ENCODE data around the gene UGDH. TPM values are rescaled to one million over a fixed set of nuclear protein-coding genes. Genes with fewer than 3 reads are reported as not detected.

Gene UGDH
- polyA plus RNA-seq, 2 of the 4 experiments (the other 2 are of a cell fraction), result 610 to 691 TPM

DNA sequence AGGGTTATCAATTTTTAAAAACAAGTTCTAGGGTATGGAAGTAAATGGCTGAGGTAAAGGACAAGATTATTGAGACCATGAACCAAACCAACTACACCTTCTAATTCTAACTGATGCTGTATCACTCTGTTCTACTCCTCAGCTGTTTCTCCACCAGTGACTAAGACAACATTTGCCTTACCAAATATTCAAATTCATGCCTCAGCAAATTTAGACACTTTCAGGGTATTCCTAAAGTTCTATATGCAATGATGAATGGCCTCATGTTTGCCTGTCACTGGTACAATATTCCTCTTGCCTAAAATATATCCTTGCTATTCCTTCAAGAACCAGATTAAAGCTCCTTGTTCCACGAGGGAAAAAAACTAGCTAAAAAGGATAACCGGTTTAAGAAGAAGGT lies 73.5 kb downstream of the UGDH start:
- FAIRE-seq, result no peak
- Histone ChIP-seq H3K9me3 (no peaks in the 10 kb centered on the region), H3K4me1 (peaks cover 43% of the 10 kb centered on the region), H3K4me2 (no peak overlapping the region), H3K27ac (no peak overlapping the region), H3K4me3 (no peak overlapping the region)
- POLR2A ChIA-PET, result no interaction called here
- DNase-seq (ENCODE audit: low read depth in 1 of 2, low spot score in 1 of 2), result no peak
- TF ChIP-seq MAFK (IDR thresholded peaks at IDR 0.05; ENCODE audit: partially characterized antibody) (peak; percentile 48), HOXB13 (CRISPR knock-in tag; IDR thresholded peaks at IDR 0.05; ENCODE audit: low read depth) (no peak)
- 84% methylated on average over 2 of the region's 2 CpGs for WGBS (ENCODE audit: missing lambda C conversion rate)
- ATAC-seq, result no peak
- CTCF ChIA-PET, result interaction anchor here (0.6 kb wide), 1 partner anchor 697 kb away, joined by 3 read pairs; no protein-coding TSS in a partner anchor

DNA sequence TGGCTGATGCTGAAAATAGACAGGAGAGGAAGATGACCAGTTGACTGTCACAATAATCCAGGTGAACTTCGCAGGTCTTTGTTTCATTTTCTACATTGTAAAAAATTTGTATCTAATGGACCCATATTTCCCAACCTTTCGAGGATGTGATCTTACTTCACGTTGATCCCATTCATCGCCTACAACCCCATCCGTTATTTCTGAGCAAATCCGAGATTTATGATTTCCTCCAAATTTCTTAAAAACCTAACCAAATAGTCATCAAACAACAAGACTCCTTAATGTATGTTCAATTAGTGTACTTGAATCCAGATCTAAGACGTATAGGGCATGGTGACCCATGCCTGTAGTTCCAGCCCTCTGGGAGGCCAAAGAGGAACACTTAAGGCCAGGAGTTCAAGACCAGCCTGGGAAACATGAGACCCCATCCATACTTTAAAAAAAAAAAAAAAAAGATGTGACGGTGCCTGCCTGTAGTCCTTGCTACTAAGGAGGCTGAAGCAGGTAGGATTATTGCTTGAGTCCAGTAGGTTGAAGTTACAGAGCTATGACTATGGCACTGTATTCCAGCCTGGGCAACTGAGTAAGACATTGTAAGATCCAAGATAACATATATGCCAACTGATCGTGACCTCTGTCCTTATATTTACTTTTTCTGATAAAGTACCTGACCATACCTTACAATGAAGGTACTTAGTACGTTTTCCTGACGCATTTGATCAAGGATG lies 74.2 kb downstream of the UGDH start:
- ChIA-PET POLR2A (interaction anchor here (0.6 kb wide), 1 partner anchor 23 kb away, joined by 5 read pairs; no protein-coding TSS in a partner anchor), CTCF (interaction anchor here (0.6 to 1.0 kb wide), 2 partner anchors 523 to 697 kb away, joined by 3 read pairs; no protein-coding TSS in a partner anchor)
- no peaks in the 10 kb centered on the region for H3K9me3 ChIP-seq
- TF ChIP-seq, protein P1, sequence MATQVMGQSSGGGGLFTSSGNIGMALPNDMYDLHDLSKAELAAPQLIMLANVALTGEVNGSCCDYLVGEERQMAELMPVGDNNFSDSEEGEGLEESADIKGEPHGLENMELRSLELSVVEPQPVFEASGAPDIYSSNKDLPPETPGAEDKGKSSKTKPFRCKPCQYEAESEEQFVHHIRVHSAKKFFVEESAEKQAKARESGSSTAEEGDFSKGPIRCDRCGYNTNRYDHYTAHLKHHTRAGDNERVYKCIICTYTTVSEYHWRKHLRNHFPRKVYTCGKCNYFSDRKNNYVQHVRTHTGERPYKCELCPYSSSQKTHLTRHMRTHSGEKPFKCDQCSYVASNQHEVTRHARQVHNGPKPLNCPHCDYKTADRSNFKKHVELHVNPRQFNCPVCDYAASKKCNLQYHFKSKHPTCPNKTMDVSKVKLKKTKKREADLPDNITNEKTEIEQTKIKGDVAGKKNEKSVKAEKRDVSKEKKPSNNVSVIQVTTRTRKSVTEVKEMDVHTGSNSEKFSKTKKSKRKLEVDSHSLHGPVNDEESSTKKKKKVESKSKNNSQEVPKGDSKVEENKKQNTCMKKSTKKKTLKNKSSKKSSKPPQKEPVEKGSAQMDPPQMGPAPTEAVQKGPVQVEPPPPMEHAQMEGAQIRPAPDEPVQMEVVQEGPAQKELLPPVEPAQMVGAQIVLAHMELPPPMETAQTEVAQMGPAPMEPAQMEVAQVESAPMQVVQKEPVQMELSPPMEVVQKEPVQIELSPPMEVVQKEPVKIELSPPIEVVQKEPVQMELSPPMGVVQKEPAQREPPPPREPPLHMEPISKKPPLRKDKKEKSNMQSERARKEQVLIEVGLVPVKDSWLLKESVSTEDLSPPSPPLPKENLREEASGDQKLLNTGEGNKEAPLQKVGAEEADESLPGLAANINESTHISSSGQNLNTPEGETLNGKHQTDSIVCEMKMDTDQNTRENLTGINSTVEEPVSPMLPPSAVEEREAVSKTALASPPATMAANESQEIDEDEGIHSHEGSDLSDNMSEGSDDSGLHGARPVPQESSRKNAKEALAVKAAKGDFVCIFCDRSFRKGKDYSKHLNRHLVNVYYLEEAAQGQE (IDR thresholded peaks at IDR 0.05), result no peak
- ATAC-seq (no peak), DNase-seq (ENCODE audit: low read depth in 1 of 2, low spot score in 1 of 2) (no peak), FAIRE-seq (no peak)
- no peak overlapping the region for H3K4me2 ChIP-seq
- H3K4me1 ChIP-seq, result peaks cover 43% of the 10 kb centered on the region
- WGBS (ENCODE audit: missing lambda C conversion rate), result 91% methylated on average over 11 of the region's 11 CpGs
- no peak overlapping the region for H3K4me3 ChIP-seq
- no peak overlapping the region for H3K27ac ChIP-seq

DNA sequence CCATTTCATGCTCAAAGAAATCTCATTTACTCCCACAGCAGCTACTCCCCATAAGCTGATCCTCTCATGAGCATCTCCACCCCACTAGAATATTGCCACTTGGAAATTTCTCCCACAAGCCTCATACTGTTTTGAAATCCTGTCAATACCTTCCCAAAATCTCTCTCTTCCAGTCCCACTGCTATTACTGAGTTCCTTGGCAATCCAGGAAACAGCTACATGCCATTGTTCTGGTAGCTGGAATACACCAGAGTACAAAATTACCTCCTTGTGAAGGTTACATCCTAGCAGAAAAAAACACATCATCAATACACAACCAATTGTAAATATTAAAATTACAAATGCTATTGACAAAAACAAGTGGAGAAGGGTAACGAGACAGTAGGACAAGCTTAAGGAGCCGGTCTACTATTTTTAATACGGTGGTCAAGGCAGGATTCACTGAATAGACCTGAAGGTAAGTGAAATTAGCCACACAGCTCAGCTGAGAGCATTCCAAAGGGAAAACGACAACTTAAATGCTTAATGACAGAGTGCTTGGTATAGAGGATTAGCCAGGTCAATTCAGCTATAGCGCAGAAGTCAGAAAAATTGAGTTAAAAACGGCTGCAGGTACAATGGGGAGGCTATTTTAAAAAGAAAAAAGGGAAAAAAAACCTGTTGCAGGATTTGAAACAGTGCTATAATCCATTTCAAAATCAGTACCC lies 74.9 kb downstream of the UGDH start:
- WGBS (ENCODE audit: missing lambda C conversion rate), result 85% methylated on average over 6 of the region's 6 CpGs
- CTCF ChIA-PET, result interaction anchor here (1.0 kb wide), 1 partner anchor 523 kb away, joined by 3 read pairs; no protein-coding TSS in a partner anchor
- ATAC-seq, result no peak
- Histone ChIP-seq H3K9me3 (no peaks in the 10 kb centered on the region), H3K4me1 (peaks cover 43% of the 10 kb centered on the region), H3K4me3 (no peak overlapping the region), H3K4me2 (no peak overlapping the region), H3K27ac (no peak overlapping the region)
- POLR2A ChIA-PET, result interaction anchor here (0.6 kb wide), 1 partner anchor 22 kb away, joined by 5 read pairs; no protein-coding TSS in a partner anchor
- TF ChIP-seq HDAC2 (IDR thresholded peaks at IDR 0.05) (no peak), POLR2A (IDR thresholded peaks at IDR 0.05; ENCODE audit: low read length) (no peak), PHF8 (IDR thresholded peaks at IDR 0.05; ENCODE audit: borderline replicate concordance, low read depth) (no peak), CBX8 (IDR thresholded peaks at IDR 0.05) (no peak), ZFP36 (IDR thresholded peaks at IDR 0.05; ENCODE audit: borderline replicate concordance, partially characterized antibody) (no peak), TFCP2L1 (CRISPR knock-in tag; IDR thresholded peaks at IDR 0.05) (peak; percentile 8; the same call in 1 of the 2 replicates), RNF2 (IDR thresholded peaks at IDR 0.05; ENCODE audit: borderline replicate concordance, low read depth) (no peak)
- TF ChIP-seq, protein P2, sequence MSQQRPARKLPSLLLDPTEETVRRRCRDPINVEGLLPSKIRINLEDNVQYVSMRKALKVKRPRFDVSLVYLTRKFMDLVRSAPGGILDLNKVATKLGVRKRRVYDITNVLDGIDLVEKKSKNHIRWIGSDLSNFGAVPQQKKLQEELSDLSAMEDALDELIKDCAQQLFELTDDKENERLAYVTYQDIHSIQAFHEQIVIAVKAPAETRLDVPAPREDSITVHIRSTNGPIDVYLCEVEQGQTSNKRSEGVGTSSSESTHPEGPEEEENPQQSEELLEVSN (IDR thresholded peaks at IDR 0.05; ENCODE audit: borderline replicate concordance, low read depth), result no peak
- TF ChIP-seq, protein P3, sequence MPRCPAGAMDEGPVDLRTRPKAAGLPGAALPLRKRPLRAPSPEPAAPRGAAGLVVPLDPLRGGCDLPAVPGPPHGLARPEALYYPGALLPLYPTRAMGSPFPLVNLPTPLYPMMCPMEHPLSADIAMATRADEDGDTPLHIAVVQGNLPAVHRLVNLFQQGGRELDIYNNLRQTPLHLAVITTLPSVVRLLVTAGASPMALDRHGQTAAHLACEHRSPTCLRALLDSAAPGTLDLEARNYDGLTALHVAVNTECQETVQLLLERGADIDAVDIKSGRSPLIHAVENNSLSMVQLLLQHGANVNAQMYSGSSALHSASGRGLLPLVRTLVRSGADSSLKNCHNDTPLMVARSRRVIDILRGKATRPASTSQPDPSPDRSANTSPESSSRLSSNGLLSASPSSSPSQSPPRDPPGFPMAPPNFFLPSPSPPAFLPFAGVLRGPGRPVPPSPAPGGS (IDR thresholded peaks at IDR 0.05), result 0 out of 3 replicates have a peak, but pooled peaks have one; percentile 20
- DNase-seq (ENCODE audit: low read depth in 1 of 2, low spot score in 1 of 2), result no peak
- no peak for FAIRE-seq
